Fibroblast of peridontal ligament (primary cell): ENCODE results near the gene UTP14C.
"Not testable (repeated sequence)": the region's sequence is repeated elsewhere in the genome, so short reads cannot be mapped to it uniquely, and the experiment has no call there.

Experiments
- DNase-seq: peaks from one replicate; pipeline ENCODE4 v3.0.0-alpha.2; 2010; ENCODE audit errors: extremely low read depth

UTP14C gene

GRCh38 chr13:52024481-52024880, at the start of gene UTP14C:
TSS of gene UTP14C (plus strand) at chr13:52024691. CDS start at chr13:52028805, 4,114 bp downstream.
- no peak for DNase-seq

- DNase-seq, result no peak
Observed at GRCh38 chr13:51976423-51976822, 48.1 kb upstream of the UTP14C start.

- DNase-seq, result no peak
Observed at GRCh38 chr13:51976890-51977289, 47.6 kb upstream of the UTP14C start.

GRCh38 chr13:51977625-51978024, 46.9 kb upstream of the UTP14C start:
- no peak for DNase-seq

GRCh38 chr13:51978796-51979556, 45.5 kb upstream of the UTP14C start:
- DNase-seq, result no peak

GRCh38 chr13:51980908-51981307, 43.6 kb upstream of the UTP14C start:
- DNase-seq, result no peak

- DNase-seq, result no peak
Observed at GRCh38 chr13:51981355-51981754, 43.1 kb upstream of the UTP14C start.

GRCh38 chr13:51983292-51983691, 41.2 kb upstream of the UTP14C start:
- DNase-seq, result not testable (repeated sequence)

- not testable (repeated sequence) for DNase-seq
Observed at GRCh38 chr13:51984904-51985303, 39.6 kb upstream of the UTP14C start.

- DNase-seq, result no peak
Observed at GRCh38 chr13:51988988-51989618, 35.4 kb upstream of the UTP14C start.

GRCh38 chr13:51993713-51994112, 30.8 kb upstream of the UTP14C start:
- DNase-seq, result no peak

- no peak for DNase-seq
Observed at GRCh38 chr13:51995677-51996551, 28.6 kb upstream of the UTP14C start.

GRCh38 chr13:51996641-51997040, 27.9 kb upstream of the UTP14C start:
- DNase-seq, result no peak

- no peak for DNase-seq
Observed at GRCh38 chr13:51997186-51997585, 27.3 kb upstream of the UTP14C start.

- no peak for DNase-seq
Observed at GRCh38 chr13:51997641-51998330, 26.7 kb upstream of the UTP14C start.

- no peak for DNase-seq
Observed at GRCh38 chr13:51998723-51999509, 25.6 kb upstream of the UTP14C start.

- no peak for DNase-seq
Observed at GRCh38 chr13:51999510-51999911, 25.0 kb upstream of the UTP14C start.

GRCh38 chr13:51999921-52000320, 24.6 kb upstream of the UTP14C start:
- no peak for DNase-seq

GRCh38 chr13:52001120-52001731, 23.3 kb upstream of the UTP14C start:
- peak; percentile 64 for DNase-seq

GRCh38 chr13:52002361-52002760, 22.1 kb upstream of the UTP14C start:
- no peak for DNase-seq

- DNase-seq, result no peak
Observed at GRCh38 chr13:52003541-52003940, 20.9 kb upstream of the UTP14C start.
